Heart left ventricle (tissue), 16 donors: ENCODE data around the gene ANKRD13B. TPM values are rescaled to one million over a fixed set of nuclear protein-coding genes. Genes with fewer than 3 reads are reported as not detected.
A peak's percentile ranks its signal among the peaks of the same experiment; 100 is the strongest.

Experiments used
- ATAC-seq, 4 donors: fragments of 200-7000 bp; cut with Tn5 transposase; one replicate each; pipeline ENCODE4 v1.9.1; 2020 to 2022; ENCODE audit warnings: moderate library complexity in 4 of 4, mild to moderate bottlenecking in 3 of 4, moderate number of reproducible peaks in 1 of 4
- DNase-seq, 5 donors: peaks; one replicate each; pipeline ENCODE4 v3.0.0-alpha.2; 2020
- H3K27ac ChIP-seq, 12 donors: fragments of 200-600 bp; sonication (generic) in 4 of 12; one replicate each; pipeline versions ENCODE4 v1.5.0 to v1.8.0; 2016 to 2022; ENCODE audit warnings: mild to moderate bottlenecking in 2 of 12
- H3K27me3 ChIP-seq, 9 donors: fragments of 200-600 bp; sonication (generic) in 2 of 9; one replicate each; pipeline versions ENCODE4 v1.5.1 to v1.8.0; 2016 to 2022; ENCODE audit warnings: mild to moderate bottlenecking in 3 of 9
- H3K36me3 ChIP-seq, 9 donors: fragments of 200-600 bp; sonication (generic) in 2 of 9; one replicate each; pipeline versions ENCODE4 v1.5.0 to v1.8.0; 2018 to 2022; ENCODE audit warnings: mild to moderate bottlenecking in 2 of 9
- H3K4me1 ChIP-seq, 12 donors: fragments of 200-600 bp; sonication (generic) in 4 of 12; one replicate each; pipeline versions ENCODE4 v1.5.0 to v1.8.0; 2016 to 2022; ENCODE audit warnings: mild to moderate bottlenecking in 3 of 12
- H3K4me3 ChIP-seq, 12 donors: fragments of 200-600 bp; sonication (generic) in 4 of 12; one replicate each; pipeline versions ENCODE4 v1.5.0 to v1.8.0; 2017 to 2022; ENCODE audit warnings: mild to moderate bottlenecking in 9 of 12, moderate library complexity in 4 of 12
- H3K9me3 ChIP-seq, 12 donors: fragments of 200-600 bp; sonication (generic) in 4 of 12; one replicate each; pipeline versions ENCODE4 v1.5.0 to v1.8.0; 2016 to 2022; ENCODE audit warnings: mild to moderate bottlenecking in 1 of 12
- CTCF ChIP-seq, 12 donors: fragments of 200-600 bp; sonication (generic) in 4 of 12; IDR thresholded peaks; one replicate each; pipeline versions ENCODE4 v1.5.0 to v1.8.0; 2018 to 2022; ENCODE audit warnings: antibody characterized with exemption in 12 of 12, mild to moderate bottlenecking in 5 of 12
- POLR2A ChIP-seq, 2 donors: fragments of 450-650 bp; IDR thresholded peaks; one replicate each; pipeline ENCODE4 v1.6.1; 2017; ENCODE audit warnings: antibody characterized with exemption in 2 of 2, mild to moderate bottlenecking in 2 of 2, moderate library complexity in 2 of 2
- WGBS, 4 donors: extraction: QIAGEN DNeasy Blood & Tissue Kit in 2 of 4; methylation state at CpG; one replicate each; pipeline versions ENCODE4 v1.1.5 to v1.1.7; 2013 to 2018; 5-methylcytosine and 5-hydroxymethylcytosine counted together
- intact Hi-C, 10 donors: fragments of 100-400 bp; cut with DNase I; formaldehyde crosslinking; loops; one replicate each; pipeline versions ENCODE4 v1.11.1 to v1.14.2; 2022
- polyA plus RNA-seq, 2 donors: library from polyadenylated mRNA; stranded (reverse); fragments of 200-250 nt; gene quantifications; one replicate each; pipeline ENCODE4 v1.2.3, GENCODE V29; 2013
- total RNA-seq, 9 donors: library from RNA; depleted of rRNA in 2 of 9; stranded (reverse); fragments of >200 nt in 2 of 9; fragmentation: NEBNext Ultra II Directional in 3 of 9; extraction: Animal tissue kit (Norgen Biotek cat#: 25700) in 3 of 9; gene quantifications; one replicate each; pipeline versions ENCODE4 v1.1.0 to v1.2.4, GENCODE V29; 2016 to 2023
- donor health status: ischemic (EF 13 %, LVEDD 7.1; RV severe dilation, severe dysfunction).
- donor health status: healthy with polysubstance abuse.
- donor health status: DM: no; HTN: yes; CAD: no.
- donor health status: DM: no; HTN: no; CAD: no.
- donor health status: ischemic (EF 25% LVEDD 6.9; RV normal size, moderate dysfunction).
- donor health status: ischemic (EF 25% LVEDD 5.7; RV mildly dilated, moderate dysfunction).
- donor health status: healthy.
- donor health status: DM: yes; HTN: yes; CAD: no.
- donor health status: ischemic (EF 35%, LVEDD 5.7; RV mildly dilated, moderate dysfunction).
- donor health status: nonischemic (EF 11% LVEDD 7.7; RV severe dilation, severe dysfunction).
- donor health status: DM: yes; HTN: yes; CAD: no.
- donor health status: PGD.
- donor health status: ischemic (EF 29% LVEDD 5.4; RV normal size, mild dysfunction).
- donor health status: nonischemic (EF 23%, LVEDD 6.1; RV moderate dilation, normal function).

Gene ANKRD13B
- total and polyA plus RNA-seq, 11 donors: 4.1 to 12.7 (median 6.1) TPM

- H3K4me1 ChIP-seq: peaks cover 6 to 91% (median 72%) of the 10 kb centered on the region in 12 donors
- DNase-seq (peak in 1 of 5 donors; percentile 38), ATAC-seq (no peak)
- H3K27me3 ChIP-seq: no peaks in the 10 kb centered on the region
- 45 to 65% (median 47%) methylated on average over 15 to 22 of the region's 22 CpGs for WGBS, 4 donors
- TF ChIP-seq POLR2A (IDR thresholded peaks at IDR 0.05): no peak
- TF ChIP-seq CTCF (IDR thresholded peaks at IDR 0.05): peak in 4 of 12 donors; percentile 3 to 16 (median 6)
- no peaks in the 10 kb centered on the region for H3K9me3 ChIP-seq
- intact Hi-C loops: loop anchor here in 1 of 10 donors (5.0 kb wide), 2 partner anchors 36 to 159 kb away; no protein-coding TSS in a partner anchor
- peak overlapping the region in 10 of 12 donors; percentile 29 to 98 (median 72) for H3K27ac ChIP-seq
- H3K36me3 ChIP-seq: peaks cover 0 to 10% (median 0%) of the 10 kb centered on the region in 9 donors
- H3K4me3 ChIP-seq: peak overlapping the region in 9 of 12 donors; percentile 27 to 61 (median 43)
Observed at GRCh38 chr17:29618272-29619065, 25.5 kb downstream of the ANKRD13B start.

- no peaks in the 10 kb centered on the region for H3K27me3 ChIP-seq
- peak; percentile 56 to 75 (median 67) for ATAC-seq
- peak overlapping the region in 1 of 12 donors; percentile 10 for H3K4me3 ChIP-seq
- intact Hi-C loops: loop anchor here in 1 of 10 donors (5.0 kb wide), 2 partner anchors 37 to 158 kb away; no protein-coding TSS in a partner anchor
- peaks cover 0 to 10% (median 0%) of the 10 kb centered on the region in 9 donors for H3K36me3 ChIP-seq
- H3K9me3 ChIP-seq: no peaks in the 10 kb centered on the region
- peak overlapping the region; percentile 20 to 98 (median 87) for H3K27ac ChIP-seq
- peak in 4 of 5 donors; percentile 67 to 84 (median 80) for DNase-seq
- TF ChIP-seq POLR2A (IDR thresholded peaks at IDR 0.05): no peak
- TF ChIP-seq CTCF (IDR thresholded peaks at IDR 0.05): peak in 11 of 12 donors; percentile 27 to 64 (median 42)
- H3K4me1 ChIP-seq: peaks cover 3 to 84% (median 65%) of the 10 kb centered on the region in 12 donors
Observed at GRCh38 chr17:29619251-29619650, 26.3 kb downstream of the ANKRD13B start.

- ATAC-seq: no peak
- H3K4me1 ChIP-seq: peaks cover 3 to 85% (median 59%) of the 10 kb centered on the region in 12 donors
- no peak overlapping the region for H3K4me3 ChIP-seq
- peak overlapping the region in 11 of 12 donors; percentile 20 to 98 (median 88) for H3K27ac ChIP-seq
- intact Hi-C loops: loop anchor here in 3 of 10 donors (5.0 kb wide), 2 partner anchors 38 to 157 kb away; no protein-coding TSS in a partner anchor
- H3K9me3 ChIP-seq: no peaks in the 10 kb centered on the region
- DNase-seq: no peak
- 80 to 90% (median 87%) methylated on average over 4 of the region's 4 CpGs for WGBS, 4 donors
- H3K27me3 ChIP-seq: no peaks in the 10 kb centered on the region
- H3K36me3 ChIP-seq: peaks cover 0 to 9% (median 0%) of the 10 kb centered on the region in 9 donors
- TF ChIP-seq POLR2A (IDR thresholded peaks at IDR 0.05): no peak
- TF ChIP-seq CTCF (IDR thresholded peaks at IDR 0.05): no peak
Observed at GRCh38 chr17:29620271-29620670, 27.3 kb downstream of the ANKRD13B start.
